Stimulated activated CD8-positive, alpha-beta memory T cell treated with anti-CD3 and anti-CD28 coated beads, Interleukin-2, amount 100 ng/mL, for 48 hours (primary cell): Measurements from ENCODE around the gene TCF7.
A peak's percentile ranks its signal among the peaks of the same experiment; 100 is the strongest.

Experiments used
- DNase-seq, 2 donors: peaks; one replicate each; pipeline ENCODE4 v3.0.0-alpha.2; 2020; ENCODE audit warnings: low read depth in 2 of 2

The TCF7 gene

DNA sequence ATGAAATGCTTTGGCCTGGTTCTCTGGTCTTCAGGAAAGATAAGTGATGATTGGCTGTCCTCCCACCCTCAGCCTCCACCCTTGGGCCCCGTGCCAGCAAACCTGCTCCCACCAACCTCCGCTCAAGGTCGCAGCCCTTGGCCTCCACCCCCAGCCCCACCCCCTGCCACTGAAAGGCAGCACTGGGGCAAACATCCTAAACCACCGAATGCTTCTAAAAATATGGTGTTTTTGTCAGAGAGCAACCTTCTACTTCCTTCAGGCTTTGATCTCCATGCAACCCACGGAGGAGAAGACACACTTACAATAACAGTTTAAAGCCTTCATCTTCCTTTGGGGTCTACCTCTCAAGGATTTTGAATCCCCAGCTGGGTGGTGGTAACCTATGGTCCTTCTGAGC lies 24.0 kb upstream of the TCF7 start:
- no peak for DNase-seq

DNA sequence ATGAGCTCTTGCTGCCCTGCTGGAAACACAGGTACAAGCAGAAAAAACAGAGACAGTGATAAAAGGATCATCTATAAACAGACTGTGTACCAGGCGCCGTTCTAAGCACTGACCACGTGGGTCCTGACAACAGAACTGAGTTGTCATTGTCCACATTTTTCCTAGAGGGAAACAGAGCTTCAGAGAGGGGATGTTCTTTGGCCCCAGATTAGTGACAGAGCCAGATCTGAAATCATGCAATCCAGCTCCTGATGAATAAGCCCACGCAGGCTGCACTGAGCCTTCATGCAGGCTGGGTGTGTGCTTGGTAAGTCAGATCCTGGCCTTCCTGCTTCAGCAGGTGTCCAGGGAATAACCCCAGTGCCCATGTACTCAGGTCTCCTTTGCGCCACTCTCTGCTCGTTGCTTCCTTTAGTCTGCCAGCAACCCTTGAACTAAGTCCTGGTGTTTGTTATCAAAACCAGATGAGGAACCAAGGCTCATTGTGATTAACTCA lies 22.8 kb upstream of the TCF7 start:
- no peak for DNase-seq

DNA sequence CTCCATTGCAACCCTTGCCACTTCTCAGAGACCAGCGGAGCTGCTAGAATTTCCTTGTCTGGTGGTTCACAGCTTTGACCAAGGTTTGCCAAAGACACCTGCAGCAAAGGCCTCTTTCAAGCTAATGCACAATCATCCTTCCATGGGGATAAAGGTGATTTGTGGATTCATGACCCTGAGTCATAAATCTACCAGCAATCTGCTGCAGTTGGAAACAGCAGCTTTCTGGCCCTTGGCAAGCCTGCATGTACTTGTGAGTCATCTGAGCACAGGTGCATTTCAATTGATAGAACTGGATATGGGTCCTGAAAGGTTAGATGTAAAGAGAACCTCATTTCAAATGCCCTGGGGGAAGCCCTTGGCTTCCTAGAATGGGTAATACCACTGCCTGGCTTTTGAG lies 21.6 kb upstream of the TCF7 start:
- DNase-seq: no peak

DNA sequence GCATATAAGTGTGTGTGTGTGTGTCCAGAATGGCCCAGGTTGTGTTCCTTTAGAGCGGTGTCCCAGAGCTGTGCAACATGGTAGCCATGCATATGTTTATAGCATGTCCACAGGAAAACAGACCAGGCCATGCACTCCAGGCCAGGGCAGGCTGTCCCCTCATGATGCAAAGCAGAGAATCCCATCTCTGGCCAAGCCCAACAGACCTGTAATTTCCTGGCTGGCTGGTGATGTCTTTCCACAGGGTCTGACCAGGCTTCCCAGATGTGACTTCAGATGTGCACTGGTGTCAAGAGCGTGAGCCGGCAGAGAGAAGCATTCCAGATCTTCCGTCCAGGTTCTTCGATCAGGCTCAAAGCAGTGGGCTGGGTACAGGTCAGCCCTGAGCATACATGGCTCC lies 21.1 kb upstream of the TCF7 start:
- DNase-seq: no peak

DNA sequence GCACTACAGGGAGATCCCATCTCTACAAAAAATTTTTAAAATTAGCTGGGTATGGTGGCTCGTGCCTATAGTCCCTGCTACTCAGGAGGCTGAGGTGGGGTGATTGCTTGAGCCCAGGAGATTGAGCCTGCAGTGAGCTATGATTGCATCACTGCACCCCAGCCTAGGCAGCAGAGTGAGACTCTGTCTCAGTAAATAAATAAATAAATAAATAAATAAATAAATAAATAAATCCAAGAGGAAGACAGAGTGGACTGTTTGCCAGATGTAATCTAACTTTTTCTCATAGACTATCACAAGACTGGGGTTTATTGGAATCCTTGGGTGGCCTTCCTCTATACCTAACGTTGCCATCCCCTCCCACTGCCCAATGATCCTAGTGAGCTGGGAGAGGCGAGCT lies 19.2 kb upstream of the TCF7 start:
- no peak for DNase-seq

DNA sequence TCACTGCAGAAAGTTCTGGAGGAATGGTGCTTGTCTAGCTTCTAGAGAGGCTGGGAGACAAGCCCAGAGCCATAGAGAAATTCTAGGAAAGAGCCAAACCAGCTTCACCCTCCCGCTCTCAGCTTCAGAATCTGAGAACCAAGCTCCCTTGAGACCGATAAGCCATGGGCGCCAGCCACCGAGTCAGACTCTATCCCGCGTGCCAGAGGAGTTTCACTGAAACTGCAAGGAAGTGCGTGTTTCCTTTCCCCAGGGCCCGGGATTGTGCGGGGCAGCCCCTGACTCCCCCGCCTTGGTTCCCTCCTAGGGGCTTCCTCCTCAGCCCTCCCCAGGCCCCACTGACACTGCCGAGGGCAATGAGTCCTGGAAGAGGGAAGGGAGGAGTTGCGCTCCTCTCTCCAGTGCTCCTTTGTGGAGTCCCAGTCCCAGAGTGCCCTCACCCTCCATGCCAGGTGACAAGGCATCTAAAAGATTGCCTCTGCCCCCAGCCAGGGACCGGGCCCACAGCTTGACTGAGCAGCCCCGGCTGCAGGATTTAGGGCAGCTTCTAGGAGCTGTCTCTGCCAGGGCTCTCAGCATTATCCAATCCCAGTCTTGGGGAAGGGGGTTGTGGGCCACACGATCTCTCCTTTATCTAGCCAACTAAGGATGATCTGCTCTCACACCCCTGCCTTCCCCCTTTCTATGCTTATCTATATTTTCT lies 18.4 kb upstream of the TCF7 start:
- no peak for DNase-seq

DNA sequence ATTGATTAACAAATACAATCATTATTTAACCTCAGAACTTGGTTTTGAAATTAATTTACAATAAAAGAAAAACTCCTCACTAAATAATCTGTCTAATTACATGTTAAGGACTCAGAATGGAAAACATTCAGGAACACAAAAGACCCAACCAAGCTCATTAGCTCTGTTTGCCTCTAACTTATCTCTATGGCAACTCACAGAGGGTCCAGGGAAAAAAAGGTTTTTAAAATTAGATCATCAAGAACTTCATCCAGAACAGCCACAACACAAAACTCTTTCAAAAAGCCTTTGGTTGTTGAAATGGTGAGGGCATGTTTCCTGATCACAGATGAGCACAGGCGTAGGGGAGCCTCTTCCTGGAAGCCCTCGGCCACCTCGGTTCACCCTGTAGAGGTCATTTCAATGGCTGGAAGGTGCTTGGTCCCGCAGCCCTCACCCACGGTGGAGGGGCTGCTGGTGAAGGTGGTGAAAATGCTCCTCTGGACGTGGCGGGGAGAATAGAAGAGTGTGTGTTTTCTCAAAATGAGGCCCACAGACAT lies 17.2 kb upstream of the TCF7 start:
- no peak for DNase-seq

DNA sequence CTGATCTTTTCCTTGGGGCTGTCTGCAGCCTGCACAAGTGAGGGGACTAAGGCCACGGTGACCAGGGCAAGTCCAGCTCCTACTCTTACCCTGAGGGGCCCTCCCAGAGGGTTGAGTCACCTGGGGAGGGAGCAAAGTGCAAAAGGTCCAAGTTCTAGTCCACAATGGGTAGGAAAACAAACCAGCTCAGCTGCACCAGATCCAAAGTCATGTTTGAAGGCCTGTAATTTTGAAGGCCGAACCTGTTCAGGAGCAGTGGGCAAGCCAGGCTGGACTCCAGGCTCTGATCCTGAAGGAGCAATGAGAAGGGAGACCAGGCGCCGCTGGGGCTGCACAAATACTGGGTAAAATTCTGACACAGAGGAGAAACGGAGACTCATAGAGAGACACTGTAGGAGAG lies 15.8 kb upstream of the TCF7 start:
- no peak for DNase-seq

DNA sequence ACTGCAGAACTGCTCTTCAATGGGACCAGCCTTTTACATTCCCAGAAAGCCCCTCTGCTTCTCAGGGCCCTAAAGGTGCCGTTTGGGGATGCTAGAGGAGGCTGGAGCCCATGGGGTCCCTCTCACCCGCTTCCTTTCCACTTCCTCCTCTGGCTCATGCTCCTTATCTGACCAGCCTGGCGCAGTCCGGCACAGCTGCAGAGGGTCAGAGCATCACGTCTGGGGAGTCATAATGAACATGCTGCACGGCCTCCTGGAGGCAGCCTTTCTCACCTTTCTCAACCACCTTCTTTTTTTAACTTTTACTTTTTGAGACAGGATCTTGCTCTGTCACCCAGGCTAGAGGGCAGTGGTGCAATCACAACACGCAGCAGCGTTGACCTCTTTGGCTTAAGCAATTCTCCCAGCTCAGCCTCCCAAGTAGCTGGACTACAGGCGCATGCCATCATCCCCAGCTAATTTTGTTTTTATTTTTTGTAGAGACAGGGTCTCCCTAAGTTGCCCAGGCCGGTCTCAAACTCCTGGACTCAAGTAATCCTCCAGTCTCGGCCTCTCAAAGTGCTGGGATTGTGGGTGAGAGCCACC lies 15.1 kb upstream of the TCF7 start:
- DNase-seq: no peak

DNA sequence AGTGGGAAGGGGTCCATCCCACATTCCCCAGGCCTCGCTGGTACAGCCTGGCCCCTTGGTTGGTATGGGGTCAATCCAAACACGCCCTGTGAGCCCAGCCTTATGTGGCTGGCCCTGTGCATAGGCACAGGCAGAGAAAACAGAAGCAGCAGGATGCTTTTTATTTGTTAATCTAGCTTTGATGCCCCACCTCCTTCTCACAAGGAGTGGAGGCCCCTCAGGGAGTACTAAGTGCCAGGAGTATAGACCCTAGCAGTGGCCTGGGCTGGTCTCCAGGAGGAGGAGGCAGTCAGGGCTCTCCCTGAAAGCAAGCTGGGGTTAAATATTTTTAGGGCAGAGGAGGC lies 14.6 kb upstream of the TCF7 start:
- no peak for DNase-seq

DNA sequence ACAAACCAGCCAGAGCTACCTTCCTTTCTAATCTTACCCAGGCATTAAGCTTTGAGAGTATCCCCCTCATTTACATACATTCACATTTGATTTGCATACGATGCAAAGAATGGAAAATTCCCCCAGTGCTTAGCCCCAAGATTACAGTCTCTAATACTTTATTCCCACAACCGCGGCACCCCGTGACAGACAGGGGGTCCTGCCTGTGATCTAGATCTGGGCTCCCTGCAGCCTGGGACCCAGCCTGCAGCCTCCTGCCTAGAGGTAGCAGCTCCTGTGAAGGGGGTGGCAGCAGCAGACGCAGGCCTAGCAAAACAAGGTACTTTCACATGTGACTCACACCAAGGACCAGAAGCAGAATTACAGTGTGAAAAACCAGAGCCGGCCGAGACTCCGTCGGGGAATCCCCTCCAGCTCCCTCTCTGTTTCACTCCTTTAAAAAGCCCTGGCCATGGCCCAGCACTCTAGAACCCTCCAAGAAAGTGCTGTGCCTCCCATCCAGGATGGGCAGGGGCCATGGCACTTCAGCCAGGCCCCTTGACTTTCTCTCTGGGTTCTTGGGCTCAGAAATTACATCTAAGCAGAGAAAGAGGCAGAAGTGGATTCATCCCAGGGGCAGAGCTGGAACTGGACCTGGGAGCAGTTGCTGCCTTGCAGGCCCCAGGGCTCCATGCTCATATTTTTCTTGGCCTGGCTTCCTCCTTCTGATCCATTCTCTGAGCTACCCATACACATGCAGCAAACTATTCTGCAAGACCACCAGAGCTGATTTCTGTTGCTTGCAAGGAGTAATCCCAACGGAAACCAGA lies 14.0 kb upstream of the TCF7 start:
- DNase-seq: peak; percentile 71 to 77

DNA sequence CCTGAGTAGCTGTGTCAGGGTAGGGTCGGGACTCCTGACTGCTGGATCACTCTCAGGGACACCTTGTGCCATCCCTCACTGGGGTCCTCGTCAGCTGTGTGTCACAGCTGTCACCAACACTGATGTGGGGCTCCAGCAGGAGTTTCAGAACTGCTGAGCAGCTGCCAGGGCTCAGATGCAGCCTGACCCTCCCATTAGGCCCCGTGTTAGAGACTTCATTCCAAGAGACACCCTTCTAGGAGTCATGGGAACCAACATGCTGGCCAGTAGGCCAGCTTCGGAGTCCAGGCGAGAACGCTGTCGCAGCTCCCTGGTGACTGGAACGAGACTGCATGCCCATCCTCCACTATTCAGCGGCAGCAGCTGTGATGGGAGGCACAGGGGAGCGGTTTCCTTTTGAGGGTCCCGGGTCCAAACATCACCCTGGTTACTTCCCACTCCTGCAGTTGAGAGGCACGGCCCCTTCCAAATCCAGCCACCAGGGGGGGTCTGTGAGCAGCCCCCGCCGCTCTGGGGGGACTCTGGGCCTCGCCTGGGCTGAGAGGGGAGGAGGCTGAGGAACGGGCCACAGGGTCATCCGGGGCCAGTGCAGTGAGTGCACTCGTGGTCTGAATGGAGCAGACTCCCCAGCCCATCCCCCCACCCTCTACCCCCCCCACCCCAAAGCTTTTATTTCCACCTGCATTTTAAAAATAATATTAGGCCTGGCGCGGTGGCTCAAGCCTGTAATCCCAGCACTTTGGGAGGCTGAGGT lies 12.6 kb upstream of the TCF7 start:
- DNase-seq: peak; percentile 65 to 73

DNA sequence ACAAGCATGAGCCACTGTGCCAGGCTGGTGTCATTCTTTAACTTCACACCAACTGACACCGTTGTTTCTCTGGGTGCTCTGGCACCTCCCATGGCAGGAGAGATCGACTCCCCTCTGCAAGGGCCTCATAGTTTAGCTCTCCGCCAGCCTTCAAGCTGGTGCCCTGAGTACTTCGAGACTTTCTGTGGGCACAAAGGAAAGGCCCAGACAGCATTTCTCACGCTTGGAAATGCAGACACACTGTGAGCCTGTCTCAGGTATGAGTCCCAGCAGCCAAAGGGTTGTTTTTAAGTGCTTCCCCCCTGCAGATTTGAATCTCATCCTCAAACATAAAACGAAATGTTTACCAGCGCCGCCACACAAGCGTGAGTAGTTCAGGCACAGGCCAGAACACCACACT lies 11.1 kb upstream of the TCF7 start:
- no peak for DNase-seq

DNA sequence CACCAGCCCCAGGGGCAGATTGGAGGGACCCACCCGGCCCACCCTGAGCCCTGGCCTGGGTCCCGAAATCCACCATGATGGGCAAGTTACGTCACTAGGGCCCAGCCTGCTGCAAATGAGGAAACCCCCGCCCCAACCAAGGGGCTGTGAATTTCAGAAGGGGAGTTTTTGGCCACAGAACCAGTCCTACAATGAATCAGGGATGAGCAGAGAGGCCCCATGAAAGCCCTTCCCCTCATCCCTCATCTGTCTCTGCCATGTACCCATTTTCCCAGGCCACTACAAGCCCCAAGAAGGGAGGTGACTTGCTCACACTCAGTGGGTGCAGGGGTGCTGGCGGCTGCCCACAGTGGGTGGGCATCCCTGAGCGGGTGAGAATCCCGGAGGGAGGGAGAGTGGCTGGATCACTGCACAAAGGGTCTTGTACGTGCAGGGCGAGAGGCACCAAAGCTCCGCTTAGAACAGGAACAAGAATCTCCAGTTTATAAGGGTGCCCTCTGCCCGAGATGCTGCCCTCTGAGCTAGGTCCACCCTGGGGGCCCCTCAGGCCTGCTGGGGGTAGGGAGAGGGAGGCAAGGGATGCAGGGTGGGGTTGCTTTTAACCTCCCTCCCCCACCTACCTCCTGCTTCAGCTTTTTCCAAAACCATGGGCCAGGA lies 10.4 kb upstream of the TCF7 start:
- DNase-seq: no peak

DNA sequence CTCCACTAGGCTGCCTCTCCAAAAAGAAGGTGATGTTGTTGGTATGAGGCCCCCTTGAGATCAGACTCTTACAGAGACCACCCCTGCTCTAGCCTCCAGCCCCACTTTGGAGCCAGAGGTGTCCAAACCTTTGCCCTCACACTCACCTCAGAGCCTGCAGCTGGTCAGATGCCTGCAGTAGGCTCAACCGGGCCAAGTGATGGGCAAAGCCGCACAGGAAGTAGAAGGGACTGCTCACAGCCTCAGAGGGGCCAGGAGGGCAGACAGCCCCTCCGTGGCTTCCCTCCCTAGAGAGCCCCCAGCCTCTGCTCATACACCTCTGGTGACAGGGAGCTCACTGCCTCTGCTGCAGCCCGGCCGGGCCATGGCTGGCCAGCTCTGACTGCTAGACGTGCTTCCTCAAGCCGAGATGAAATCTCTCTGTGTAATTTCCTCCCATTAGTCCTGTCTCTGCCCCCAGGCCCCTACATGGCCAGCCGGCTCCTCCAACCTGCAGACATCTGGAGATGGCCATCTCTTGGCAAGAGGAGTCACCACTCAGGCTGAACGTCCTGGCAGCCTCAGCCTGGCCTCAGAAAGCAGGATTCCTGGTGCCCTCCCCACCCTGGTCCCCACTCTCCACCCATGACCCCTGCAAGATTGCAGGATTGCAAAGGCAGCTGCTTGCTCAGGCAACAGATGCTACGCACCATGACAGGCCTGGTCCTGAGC lies 7.3 kb upstream of the TCF7 start:
- DNase-seq: no peak

DNA sequence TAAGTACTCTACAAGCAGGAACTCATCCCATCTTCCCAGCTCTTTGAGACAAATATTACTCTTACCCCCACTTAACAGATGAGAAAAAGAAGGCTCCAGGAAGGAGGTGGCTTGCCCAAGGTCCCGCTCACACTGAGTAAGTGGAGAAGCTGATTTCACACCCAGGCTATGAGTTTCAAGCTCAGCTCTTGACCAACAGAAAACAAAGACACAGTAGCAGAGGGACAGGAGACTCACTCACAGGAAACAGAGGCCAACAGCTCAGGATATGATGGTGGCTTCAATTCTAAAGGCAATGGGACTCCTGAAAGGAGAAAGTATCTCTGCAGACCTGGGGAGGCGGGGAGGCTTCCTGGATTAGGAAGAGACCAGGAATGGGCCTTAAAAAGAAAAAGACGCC lies 6.7 kb upstream of the TCF7 start:
- DNase-seq: no peak

DNA sequence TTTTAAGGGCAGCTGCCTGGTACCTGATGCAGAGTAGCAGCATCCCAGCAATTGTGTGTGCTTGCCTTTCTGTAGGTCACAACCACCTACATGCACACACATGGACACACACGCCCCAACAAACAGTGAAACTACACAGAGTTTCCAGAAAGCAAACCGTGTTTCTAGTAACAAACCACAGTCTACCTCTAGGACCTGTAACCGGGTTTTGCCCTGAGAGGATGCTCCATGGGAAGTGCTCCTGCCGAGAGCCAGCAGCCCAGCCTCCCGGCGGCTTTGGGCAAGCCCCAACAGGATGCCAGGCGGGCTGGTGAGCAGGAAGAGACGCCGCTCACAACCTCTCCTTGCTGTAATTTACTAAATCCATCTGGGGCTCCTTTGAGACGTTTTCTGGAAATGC lies 4.1 kb upstream of the TCF7 start:
- DNase-seq: no peak

DNA sequence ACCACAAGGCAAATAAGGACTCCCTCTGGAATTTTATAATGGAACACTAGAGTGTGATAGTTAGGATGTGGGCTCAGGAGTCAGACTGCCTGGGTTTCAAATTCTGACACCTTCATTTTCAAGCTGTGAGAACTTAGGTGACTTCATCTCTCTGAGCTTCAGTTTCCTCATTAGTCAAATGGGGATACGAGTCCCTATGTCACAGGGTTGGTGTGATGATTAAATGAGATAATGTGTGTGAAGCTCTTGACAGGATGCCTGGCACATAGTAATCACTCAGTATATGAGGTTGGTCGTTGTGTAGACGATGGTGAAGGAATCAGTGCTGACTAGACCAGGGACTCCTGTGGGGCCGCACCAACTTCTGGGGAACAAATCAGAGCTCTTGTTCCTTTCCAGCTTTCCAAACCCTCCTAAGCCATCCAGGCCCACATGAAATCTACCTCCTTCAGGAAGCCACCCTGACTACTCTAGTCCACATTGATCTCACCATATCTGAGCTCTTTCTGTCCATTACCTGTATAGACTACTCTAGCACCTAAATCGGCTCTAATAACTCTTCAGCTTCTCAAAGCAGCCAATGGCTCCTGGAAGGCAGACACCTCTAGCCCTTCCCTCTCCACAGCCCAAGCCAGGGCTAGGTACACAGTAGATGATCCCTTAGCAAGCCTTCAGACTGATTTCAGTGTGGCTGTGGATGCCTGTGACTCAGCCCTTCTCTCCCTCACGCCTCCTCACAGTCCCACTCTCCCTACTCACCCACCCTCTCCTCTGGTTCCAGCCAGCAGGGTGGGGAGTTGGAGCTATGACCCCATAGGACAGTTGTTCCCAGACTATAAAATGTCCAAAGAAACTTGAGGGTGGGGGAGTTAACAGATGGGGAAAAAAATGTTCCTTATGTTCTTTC lies 2.5 kb upstream of the TCF7 start:
- DNase-seq: no peak

DNA sequence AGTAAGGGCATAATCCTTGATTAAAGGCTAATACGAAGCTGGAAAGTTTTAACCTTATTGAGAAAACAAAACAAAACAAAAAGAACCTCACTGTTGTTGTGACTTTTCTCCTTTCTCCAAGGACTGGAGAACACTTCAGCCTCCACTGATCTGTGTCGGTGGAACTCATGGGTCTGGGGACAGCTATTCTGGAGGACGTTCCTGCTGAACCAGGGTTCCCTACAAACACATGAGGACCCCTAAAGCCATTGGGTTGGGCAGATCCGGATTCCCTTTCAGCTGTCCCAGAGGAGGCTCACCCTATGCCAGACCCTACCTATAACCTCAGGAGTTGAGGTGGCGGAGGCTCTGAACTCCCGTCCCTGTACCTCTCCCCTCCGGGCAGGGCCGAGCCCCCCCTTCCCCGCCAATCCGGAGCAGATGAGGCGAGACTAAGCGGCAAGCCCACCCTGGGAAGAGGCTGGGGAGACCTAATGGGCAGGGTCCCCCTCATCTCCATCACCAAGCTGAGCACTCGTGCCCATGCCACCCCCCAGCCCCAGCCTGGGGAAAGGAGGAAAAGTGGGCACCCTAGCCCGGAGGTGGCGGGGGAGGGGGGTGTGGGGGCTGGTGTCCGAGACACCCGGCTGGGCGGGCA lies 1.6 kb upstream of the TCF7 start:
- no peak for DNase-seq
